ENCODE measurements around the gene TJP2.

TJP2 gene

DNA sequence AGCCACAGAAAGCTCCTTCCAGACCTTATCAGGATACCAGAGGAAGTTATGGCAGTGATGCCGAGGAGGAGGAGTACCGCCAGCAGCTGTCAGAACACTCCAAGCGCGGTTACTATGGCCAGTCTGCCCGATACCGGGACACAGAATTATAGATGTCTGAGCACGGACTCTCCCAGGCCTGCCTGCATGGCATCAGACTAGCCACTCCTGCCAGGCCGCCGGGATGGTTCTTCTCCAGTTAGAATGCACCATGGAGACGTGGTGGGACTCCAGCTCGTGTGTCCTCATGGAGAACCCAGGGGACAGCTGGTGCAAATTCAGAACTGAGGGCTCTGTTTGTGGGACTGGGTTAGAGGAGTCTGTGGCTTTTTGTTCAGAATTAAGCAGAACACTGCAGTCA is 80.1 kb downstream of the TJP2 start:
- DNase-seq (ENCODE audit: low spot score): no peak
- Histone ChIP-seq H3K4me3 (no peak overlapping the region), H3K27ac (no peak overlapping the region)
- TF ChIP-seq, protein P1, sequence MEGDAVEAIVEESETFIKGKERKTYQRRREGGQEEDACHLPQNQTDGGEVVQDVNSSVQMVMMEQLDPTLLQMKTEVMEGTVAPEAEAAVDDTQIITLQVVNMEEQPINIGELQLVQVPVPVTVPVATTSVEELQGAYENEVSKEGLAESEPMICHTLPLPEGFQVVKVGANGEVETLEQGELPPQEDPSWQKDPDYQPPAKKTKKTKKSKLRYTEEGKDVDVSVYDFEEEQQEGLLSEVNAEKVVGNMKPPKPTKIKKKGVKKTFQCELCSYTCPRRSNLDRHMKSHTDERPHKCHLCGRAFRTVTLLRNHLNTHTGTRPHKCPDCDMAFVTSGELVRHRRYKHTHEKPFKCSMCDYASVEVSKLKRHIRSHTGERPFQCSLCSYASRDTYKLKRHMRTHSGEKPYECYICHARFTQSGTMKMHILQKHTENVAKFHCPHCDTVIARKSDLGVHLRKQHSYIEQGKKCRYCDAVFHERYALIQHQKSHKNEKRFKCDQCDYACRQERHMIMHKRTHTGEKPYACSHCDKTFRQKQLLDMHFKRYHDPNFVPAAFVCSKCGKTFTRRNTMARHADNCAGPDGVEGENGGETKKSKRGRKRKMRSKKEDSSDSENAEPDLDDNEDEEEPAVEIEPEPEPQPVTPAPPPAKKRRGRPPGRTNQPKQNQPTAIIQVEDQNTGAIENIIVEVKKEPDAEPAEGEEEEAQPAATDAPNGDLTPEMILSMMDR (IDR thresholded peaks at IDR 0.05): no peak

DNA sequence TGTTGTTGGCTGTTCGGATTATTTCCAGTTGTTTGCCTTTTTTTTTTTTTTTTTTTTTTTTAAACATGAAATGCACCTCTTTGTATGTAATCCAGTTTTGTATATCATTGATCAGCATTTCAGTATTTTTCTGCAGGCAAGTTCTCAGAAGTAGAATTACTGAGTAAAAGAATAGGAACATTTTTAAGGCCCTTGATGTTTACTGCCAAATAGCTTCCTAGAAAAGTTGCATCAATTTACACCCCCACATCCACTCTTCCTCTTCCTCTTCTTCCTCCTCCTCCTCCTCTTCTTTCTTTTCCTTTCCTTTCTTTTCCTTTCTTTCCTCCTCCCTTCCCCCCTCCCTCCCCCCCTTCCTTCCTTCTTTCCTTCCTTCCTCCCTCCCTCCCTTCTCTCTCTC is 81.5 kb downstream of the TJP2 start:
- TF ChIP-seq, protein P1 (IDR thresholded peaks at IDR 0.05): no peak
- H3K4me3 ChIP-seq: no peak overlapping the region
- H3K27ac ChIP-seq: no peak overlapping the region
- no peak for DNase-seq (ENCODE audit: low spot score)

DNA sequence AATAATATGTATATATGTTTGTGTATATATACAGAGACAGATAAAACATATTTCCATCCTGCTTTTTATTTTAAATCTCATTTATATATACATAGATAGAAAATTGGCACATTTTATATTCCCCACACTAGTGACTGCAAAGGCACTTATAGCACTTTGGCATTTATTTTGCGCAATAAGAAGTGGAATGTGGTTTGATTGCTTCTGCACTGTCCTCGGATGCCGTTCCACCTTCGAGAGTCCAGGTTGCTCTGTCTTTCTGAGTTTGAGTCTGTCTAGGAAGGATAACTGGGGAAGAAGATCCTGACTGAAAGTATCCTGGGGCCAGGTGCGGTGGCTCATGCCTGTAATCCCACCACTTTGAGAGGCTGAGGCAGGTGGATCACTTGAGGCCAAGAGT is 84.5 kb downstream of the TJP2 start:
- Histone ChIP-seq H3K4me3 (no peak overlapping the region), H3K27ac (no peak overlapping the region)
- no peak for DNase-seq (ENCODE audit: low spot score)
- TF ChIP-seq, protein P1 (IDR thresholded peaks at IDR 0.05): no peak

DNA sequence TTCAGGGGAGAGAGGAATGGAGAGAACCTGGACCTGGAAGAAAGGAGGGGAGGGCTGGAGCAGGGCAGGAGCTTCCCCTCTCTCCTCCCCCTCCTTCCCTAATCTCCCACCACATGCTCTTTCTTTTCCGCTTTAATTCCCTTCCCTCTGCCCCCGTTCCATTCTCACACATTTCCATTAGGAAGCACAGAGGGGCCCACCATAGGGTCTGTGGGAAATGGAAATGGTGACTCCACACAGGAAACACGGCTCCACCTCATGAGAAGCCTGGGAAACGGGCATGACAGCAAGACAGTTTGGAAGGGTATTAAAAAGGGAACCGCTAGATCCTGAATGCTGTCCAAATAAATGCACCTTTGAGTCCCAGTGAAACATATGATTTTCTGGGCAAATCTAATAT is 86.1 kb downstream of the TJP2 start:
- no peak overlapping the region for H3K4me3 ChIP-seq
- no peak for DNase-seq (ENCODE audit: low spot score)
- TF ChIP-seq, protein P1 (IDR thresholded peaks at IDR 0.05): no peak
- H3K27ac ChIP-seq: no peak overlapping the region

DNA sequence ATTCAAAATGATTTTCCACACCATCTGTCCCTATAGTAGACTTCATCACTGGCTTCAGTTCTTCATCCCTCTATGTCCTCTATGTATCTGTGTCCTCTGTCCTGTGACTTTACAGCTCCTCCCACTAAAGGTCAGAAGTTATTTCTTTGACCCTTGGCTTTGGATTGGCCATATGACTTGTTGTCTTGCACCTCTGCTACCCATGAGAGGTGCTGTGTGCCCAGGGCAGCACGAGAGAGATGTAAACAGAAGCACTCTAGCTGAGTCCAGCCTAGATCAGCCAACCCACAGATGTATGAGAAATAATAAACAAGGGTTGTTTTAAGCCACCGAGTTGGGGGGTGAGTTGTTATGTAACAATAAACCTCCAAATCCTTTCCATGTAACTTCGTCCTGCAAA is 87.6 kb downstream of the TJP2 start:
- DNase-seq (ENCODE audit: low spot score): no peak
- Histone ChIP-seq H3K27ac (no peak overlapping the region), H3K4me3 (no peak overlapping the region)
- TF ChIP-seq, protein P1 (IDR thresholded peaks at IDR 0.05): no peak

DNA sequence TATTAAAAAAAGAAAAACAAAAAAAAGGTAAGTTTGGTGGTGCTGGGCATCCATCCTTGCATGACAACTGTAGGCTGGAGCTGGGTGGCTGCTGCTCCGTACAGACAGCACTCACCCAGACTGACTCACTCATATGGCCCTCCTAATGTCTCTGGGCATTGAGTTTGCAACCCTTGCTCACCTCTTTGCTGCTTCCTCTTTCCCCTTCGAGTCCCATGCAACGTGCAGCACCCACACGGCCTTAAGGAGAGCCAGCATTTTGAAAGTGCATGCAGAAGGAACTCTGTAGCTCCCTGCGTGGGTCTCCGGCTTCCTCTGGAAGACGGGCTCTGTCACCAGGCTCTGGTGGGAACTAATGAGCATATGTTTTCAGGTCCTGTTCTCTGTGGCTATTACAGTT is 90.4 kb downstream of the TJP2 start:
- DNase-seq (ENCODE audit: low spot score): no peak
- TF ChIP-seq, protein P1 (IDR thresholded peaks at IDR 0.05): no peak
- Histone ChIP-seq H3K4me3 (no peak overlapping the region), H3K27ac (no peak overlapping the region)

DNA sequence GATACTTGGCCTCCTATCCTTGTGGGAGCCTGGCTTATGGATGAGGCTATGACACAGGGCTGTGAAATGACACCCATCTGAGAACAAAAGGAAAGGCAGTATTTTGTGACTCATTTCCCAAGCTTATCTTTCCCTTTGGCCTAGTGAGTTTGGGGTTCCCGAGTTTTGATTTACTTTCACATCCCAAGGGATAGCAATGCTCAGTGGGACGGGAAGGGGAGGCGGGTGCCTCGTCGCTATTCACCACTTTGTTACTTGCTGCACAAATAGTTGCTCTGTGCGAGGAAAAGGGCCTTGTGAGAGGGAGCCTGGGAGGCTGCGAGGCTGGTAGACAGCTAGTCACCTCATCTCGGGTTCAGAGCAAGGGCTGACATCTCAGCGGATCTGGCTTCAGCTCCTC is 91.8 kb downstream of the TJP2 start:
- no peak overlapping the region for H3K27ac ChIP-seq
- DNase-seq (ENCODE audit: low spot score): no peak
- TF ChIP-seq, protein P1 (IDR thresholded peaks at IDR 0.05): no peak
- no peak overlapping the region for H3K4me3 ChIP-seq

All from coronary artery (tissue), 2 donors.